Stomach (tissue), 9 donors: ENCODE measurements around the gene CLK2. TPM values are rescaled to one million over a fixed set of nuclear protein-coding genes. Genes with fewer than 3 reads are reported as not detected.

Experiments
- DNase-seq, 2 donors: peaks; one replicate each; pipeline versions ENCODE4 v3.0.0 to v3.0.0-alpha.2; 2013 to 2019
- H3K27ac ChIP-seq, 5 donors: fragments of 200-600 bp in 4 of 5; sonication (generic) in 4 of 5; one replicate each; pipeline ENCODE4 v1.5.1; 2013 to 2019; ENCODE audit warnings: mild to moderate bottlenecking in 1 of 5, moderate library complexity in 1 of 5
- H3K27me3 ChIP-seq, 3 donors: fragments of 200-600 bp; sonication (generic); one replicate each; pipeline ENCODE4 v1.5.1; 2017 to 2019; ENCODE audit warnings: mixed run types in 1 of 3
- H3K36me3 ChIP-seq, 4 donors: fragments of 200-600 bp; sonication (generic); 1 replicate in 3 of 4; 2 replicates in 1 of 4; pipeline ENCODE4 v1.5.1; 2016 to 2019
- H3K4me1 ChIP-seq, 4 donors: fragments of 200-600 bp; sonication (generic); one replicate each; pipeline ENCODE4 v1.5.1; 2016 to 2019
- H3K4me3 ChIP-seq, 4 donors: fragments of 200-600 bp; sonication (generic) in 3 of 4; one replicate each; pipeline ENCODE4 v1.5.1; 2016 to 2019; ENCODE audit warnings: mild to moderate bottlenecking in 1 of 4
- H3K9me3 ChIP-seq, 4 donors: fragments of 200-600 bp; sonication (generic); one replicate each; pipeline ENCODE4 v1.5.1; 2016 to 2019
- EP300 ChIP-seq: sonication (generic); formaldehyde crosslinking; IDR thresholded peaks from one replicate; pipeline ENCODE4 v1.6.1; 2017; ENCODE audit warnings: antibody characterized with exemption
- POLR2A ChIP-seq, 4 donors: fragments of 450-650 bp; IDR thresholded peaks; one replicate each; pipeline ENCODE4 v1.6.1; 2016; ENCODE audit warnings: antibody characterized with exemption in 4 of 4, control low read depth in 2 of 4, mild to moderate bottlenecking in 1 of 4, moderate library complexity in 1 of 4
- POLR2AphosphoS5 ChIP-seq, 3 donors: sonication (generic); formaldehyde crosslinking; IDR thresholded peaks; one replicate each; pipeline ENCODE4 v1.6.1; 2016; ENCODE audit warnings: antibody characterized with exemption in 3 of 3
- WGBS, 5 donors: extraction: QIAGEN DNeasy Blood & Tissue Kit in 3 of 5; methylation state at CpG; one replicate each; pipeline versions ENCODE4 v1.1.5 to v1.1.7; 2013 to 2018; 5-methylcytosine and 5-hydroxymethylcytosine counted together
- intact Hi-C: fragments of 100-400 bp; cut with DNase I; formaldehyde crosslinking; loops from one replicate; pipeline ENCODE4 v1.15.1; 2023; ENCODE audit warnings: low total_unique reads
- polyA plus RNA-seq, 3 donors: library from polyadenylated mRNA; stranded (reverse); fragments of 200-250 nt; gene quantifications; one replicate each; pipeline ENCODE4 v1.2.3, GENCODE V29; 2013
- total RNA-seq, 5 donors: library from RNA; depleted of rRNA; stranded (reverse); fragments of >200 nt; gene quantifications; one replicate each; pipeline versions ENCODE4 v1.1.0 to v1.2.3, GENCODE V29; 2014 to 2016
- TF ChIP-seq, protein P1 (sequence below), 7 experiments: fragments of 450-650 bp in 4 of 7; fragments of 200-600 bp in 3 of 7; sonication (generic) in 3 of 7; IDR thresholded peaks; one replicate each; pipeline ENCODE4 v1.5.1; 2016 to 2019; ENCODE audit warnings: antibody characterized with exemption in 7 of 7, control low read depth in 2 of 7, mild to moderate bottlenecking in 1 of 7
- donor health status: healthy with polysubstance abuse.
- donor health status: Bipolar disorder and iron deficiency.
- donor health status: healthy.

CLK2 gene
- total and polyA plus RNA-seq, 8 donors = 16.0 to 77.6 (median 43.3) TPM

DNA sequence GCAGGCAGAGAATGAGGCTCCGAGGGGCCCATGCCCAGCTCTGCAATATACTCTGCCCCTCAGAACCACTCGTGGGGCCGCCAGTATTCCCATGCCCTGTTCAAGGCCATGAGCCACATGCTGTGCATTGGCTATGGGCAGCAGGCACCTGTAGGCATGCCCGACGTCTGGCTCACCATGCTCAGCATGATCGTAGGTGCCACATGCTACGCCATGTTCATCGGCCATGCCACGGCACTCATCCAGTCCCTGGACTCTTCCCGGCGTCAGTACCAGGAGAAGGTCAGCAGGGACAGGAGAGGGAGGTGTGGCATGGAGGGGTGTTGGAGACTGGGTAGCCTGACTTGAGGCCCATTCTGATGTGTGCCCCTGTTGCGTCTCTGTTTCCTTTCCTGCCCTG lies 11.2 kb upstream of the CLK2 start:
- H3K4me3 ChIP-seq = no peak overlapping the region
- peaks cover 0 to 29% (median 10%) of the 10 kb centered on the region in 4 donors for H3K36me3 ChIP-seq
- H3K4me1 ChIP-seq = no peaks in the 10 kb centered on the region
- WGBS, 5 donors = 87 to 96% (median 93%) methylated on average over 12 of the region's 12 CpGs
- no peaks in the 10 kb centered on the region for H3K27me3 ChIP-seq
- H3K27ac ChIP-seq = no peak overlapping the region
- H3K9me3 ChIP-seq = no peaks in the 10 kb centered on the region
- no peak for TF ChIP-seq POLR2AphosphoS5 (IDR thresholded peaks at IDR 0.05)
- TF ChIP-seq, protein P1, sequence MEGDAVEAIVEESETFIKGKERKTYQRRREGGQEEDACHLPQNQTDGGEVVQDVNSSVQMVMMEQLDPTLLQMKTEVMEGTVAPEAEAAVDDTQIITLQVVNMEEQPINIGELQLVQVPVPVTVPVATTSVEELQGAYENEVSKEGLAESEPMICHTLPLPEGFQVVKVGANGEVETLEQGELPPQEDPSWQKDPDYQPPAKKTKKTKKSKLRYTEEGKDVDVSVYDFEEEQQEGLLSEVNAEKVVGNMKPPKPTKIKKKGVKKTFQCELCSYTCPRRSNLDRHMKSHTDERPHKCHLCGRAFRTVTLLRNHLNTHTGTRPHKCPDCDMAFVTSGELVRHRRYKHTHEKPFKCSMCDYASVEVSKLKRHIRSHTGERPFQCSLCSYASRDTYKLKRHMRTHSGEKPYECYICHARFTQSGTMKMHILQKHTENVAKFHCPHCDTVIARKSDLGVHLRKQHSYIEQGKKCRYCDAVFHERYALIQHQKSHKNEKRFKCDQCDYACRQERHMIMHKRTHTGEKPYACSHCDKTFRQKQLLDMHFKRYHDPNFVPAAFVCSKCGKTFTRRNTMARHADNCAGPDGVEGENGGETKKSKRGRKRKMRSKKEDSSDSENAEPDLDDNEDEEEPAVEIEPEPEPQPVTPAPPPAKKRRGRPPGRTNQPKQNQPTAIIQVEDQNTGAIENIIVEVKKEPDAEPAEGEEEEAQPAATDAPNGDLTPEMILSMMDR (IDR thresholded peaks at IDR 0.05) = no peak
- no peak for TF ChIP-seq EP300
- no peak for TF ChIP-seq POLR2A (IDR thresholded peaks at IDR 0.05)
- intact Hi-C loops = no loop called here
- no peak for DNase-seq

DNA sequence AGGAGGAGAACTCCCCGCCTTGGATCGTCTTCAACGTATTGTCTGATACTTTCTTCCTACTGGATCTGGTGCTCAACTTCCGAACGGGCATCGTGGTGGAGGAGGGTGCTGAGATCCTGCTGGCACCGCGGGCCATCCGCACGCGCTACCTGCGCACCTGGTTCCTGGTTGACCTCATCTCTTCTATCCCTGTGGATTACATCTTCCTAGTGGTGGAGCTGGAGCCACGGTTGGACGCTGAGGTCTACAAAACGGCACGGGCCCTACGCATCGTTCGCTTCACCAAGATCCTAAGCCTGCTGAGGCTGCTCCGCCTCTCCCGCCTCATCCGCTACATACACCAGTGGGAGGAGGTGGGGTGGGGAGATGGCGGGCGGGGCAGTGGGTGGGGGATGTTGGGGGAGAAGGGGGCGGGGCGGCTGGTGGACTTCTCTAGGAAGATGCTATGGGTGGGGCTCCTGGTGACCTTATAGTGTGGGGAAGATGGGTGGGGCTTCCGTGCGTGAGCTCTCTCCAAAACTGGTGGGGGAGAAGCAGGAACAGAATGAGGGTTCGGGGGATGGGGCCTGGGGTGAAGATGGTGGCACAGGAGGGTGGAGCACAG lies 9.3 kb upstream of the CLK2 start:
- Histone ChIP-seq H3K27me3 (no peaks in the 10 kb centered on the region), H3K9me3 (no peaks in the 10 kb centered on the region), H3K27ac (no peak overlapping the region), H3K36me3 (peaks cover 0 to 20% (median 8%) of the 10 kb centered on the region in 4 donors), H3K4me3 (no peak overlapping the region), H3K4me1 (peaks cover 7 to 15% (median 11%) of the 10 kb centered on the region in 4 donors)
- WGBS, 5 donors = 93 to 97% (median 95%) methylated on average over 27 to 29 of the region's 29 CpGs
- intact Hi-C loops = no loop called here
- DNase-seq = no peak
- TF ChIP-seq POLR2A (IDR thresholded peaks at IDR 0.05) = no peak
- TF ChIP-seq POLR2AphosphoS5 (IDR thresholded peaks at IDR 0.05) = no peak
- TF ChIP-seq EP300 = no peak
- TF ChIP-seq, protein P1 (IDR thresholded peaks at IDR 0.05) = no peak

DNA sequence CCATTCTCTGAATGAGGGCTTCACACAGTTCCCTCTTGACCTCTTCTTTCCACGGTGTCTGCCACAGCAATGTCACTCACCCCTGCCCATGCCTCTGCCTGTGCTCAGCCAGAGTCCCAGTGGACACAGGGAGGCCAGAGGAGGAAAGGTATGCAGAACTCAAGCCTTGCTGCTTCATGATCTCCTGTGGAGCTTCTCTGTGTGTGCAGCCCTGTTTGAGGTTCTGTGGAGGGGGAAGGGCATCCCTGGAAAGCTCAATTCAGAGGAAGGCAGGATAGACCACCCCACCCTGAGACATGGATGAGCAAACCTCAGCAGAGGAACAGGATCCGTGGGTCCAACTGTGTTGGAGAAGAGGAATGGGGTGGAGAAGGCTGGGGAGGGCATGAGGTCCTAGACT lies 6.0 kb upstream of the CLK2 start:
- no peak overlapping the region for H3K27ac ChIP-seq
- TF ChIP-seq, protein P1 (IDR thresholded peaks at IDR 0.05) = no peak
- no peak for TF ChIP-seq POLR2AphosphoS5 (IDR thresholded peaks at IDR 0.05)
- TF ChIP-seq EP300 = no peak
- no peak for TF ChIP-seq POLR2A (IDR thresholded peaks at IDR 0.05)
- H3K27me3 ChIP-seq = no peaks in the 10 kb centered on the region
- 77 to 90% (median 87%) methylated on average over 2 of the region's 2 CpGs for WGBS, 5 donors
- intact Hi-C loops = no loop called here
- H3K4me1 ChIP-seq = peaks cover 7 to 24% (median 18%) of the 10 kb centered on the region in 4 donors
- no peak overlapping the region for H3K4me3 ChIP-seq
- H3K36me3 ChIP-seq = peaks cover 0 to 16% (median 3%) of the 10 kb centered on the region in 4 donors
- no peak for DNase-seq
- H3K9me3 ChIP-seq = no peaks in the 10 kb centered on the region

DNA sequence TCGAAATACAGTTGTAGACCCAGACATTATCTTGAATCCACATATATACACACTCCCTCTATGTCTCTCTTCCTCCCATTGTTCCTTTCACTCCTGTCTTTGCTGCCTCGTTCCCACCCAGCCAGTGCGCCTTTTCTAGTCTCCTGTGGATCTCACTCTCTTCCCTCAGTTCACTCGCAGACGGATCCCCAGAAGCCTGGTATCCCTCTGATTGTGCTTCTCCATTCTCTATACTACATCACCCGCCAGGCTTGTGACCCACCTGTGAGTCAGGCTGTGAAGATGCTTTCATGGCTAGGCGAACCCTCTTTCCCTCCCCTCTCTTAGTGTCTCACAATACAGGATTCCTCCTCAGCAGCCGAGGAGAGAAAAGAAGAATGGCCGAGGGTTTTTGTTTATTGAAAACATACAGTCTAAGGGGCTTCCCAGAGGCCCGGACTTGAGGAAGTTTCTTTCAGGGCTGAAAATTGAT lies 5.4 kb upstream of the CLK2 start:
- TF ChIP-seq, protein P1 (IDR thresholded peaks at IDR 0.05) = peak in 1 of 7 experiments; percentile 5
- TF ChIP-seq POLR2AphosphoS5 (IDR thresholded peaks at IDR 0.05) = no peak
- no peaks in the 10 kb centered on the region for H3K9me3 ChIP-seq
- intact Hi-C loops = no loop called here
- no peaks in the 10 kb centered on the region for H3K27me3 ChIP-seq
- no peak overlapping the region for H3K27ac ChIP-seq
- no peak for DNase-seq
- H3K4me1 ChIP-seq = peaks cover 11 to 28% (median 22%) of the 10 kb centered on the region in 4 donors
- H3K4me3 ChIP-seq = peak overlapping the region in 2 of 4 donors; percentile 81 to 93
- peaks cover 0 to 12% (median 2%) of the 10 kb centered on the region in 4 donors for H3K36me3 ChIP-seq
- WGBS, 5 donors = 53 to 63% (median 60%) methylated on average over 10 of the region's 10 CpGs
